NCI-H1105 treated with DMSO at 0.1 percent for 48 hours (cell line): ENCODE data around the gene PAQR5.
"Not testable (repeated sequence)": the region's sequence is repeated elsewhere in the genome, so short reads cannot be mapped to it uniquely, and the experiment has no call there.

Experiments used
- DNase-seq: peaks from one replicate; lab custom pipeline; 2025; lab: John Stamatoyannopoulos, UW

Gene PAQR5

GRCh38 chr15:69293741-69294615 lies 4.7 kb upstream of the PAQR5 start:
- DNase-seq: no peak

GRCh38 chr15:69296606-69297005 lies 2.1 kb upstream of the PAQR5 start:
- DNase-seq: no peak

GRCh38 chr15:69297642-69298353 lies 914 bp upstream of the PAQR5 start:
- DNase-seq: no peak

- no peak for DNase-seq
These were observed 387 bp upstream of the PAQR5 start for GRCh38 chr15:69298354-69298696.

GRCh38 chr15:69299451-69299886 lies 757 bp downstream of the PAQR5 start:
- DNase-seq: no peak

- DNase-seq: no peak
These were observed 1.4 kb downstream of the PAQR5 start for GRCh38 chr15:69299943-69300588.

GRCh38 chr15:69301101-69301500 lies 2.4 kb downstream of the PAQR5 start:
- not testable (repeated sequence) for DNase-seq

GRCh38 chr15:69302087-69302486 lies 3.4 kb downstream of the PAQR5 start:
- not testable (repeated sequence) for DNase-seq

- no peak for DNase-seq
These were observed 4.2 kb downstream of the PAQR5 start for GRCh38 chr15:69302929-69303328.

GRCh38 chr15:69303337-69304181 lies 4.8 kb downstream of the PAQR5 start:
- no peak for DNase-seq

- no peak for DNase-seq
These were observed 5.5 kb downstream of the PAQR5 start for GRCh38 chr15:69304182-69304545.

GRCh38 chr15:69305204-69305931 lies 6.7 kb downstream of the PAQR5 start:
- no peak for DNase-seq

GRCh38 chr15:69305933-69306568 lies 7.3 kb downstream of the PAQR5 start:
- DNase-seq: no peak

- DNase-seq: no peak
These were observed 9.2 kb downstream of the PAQR5 start for GRCh38 chr15:69307939-69308338.

- no peak for DNase-seq
These were observed 10.2 kb downstream of the PAQR5 start for GRCh38 chr15:69308949-69309348.

- no peak for DNase-seq
These were observed 12.6 kb downstream of the PAQR5 start for GRCh38 chr15:69311319-69311721.

- DNase-seq: no peak
These were observed 14.8 kb downstream of the PAQR5 start for GRCh38 chr15:69313432-69314000.

GRCh38 chr15:69314131-69314530 lies 15.4 kb downstream of the PAQR5 start:
- DNase-seq: no peak

GRCh38 chr15:69314736-69315135 lies 16.0 kb downstream of the PAQR5 start:
- no peak for DNase-seq

GRCh38 chr15:69315402-69316110 lies 16.8 kb downstream of the PAQR5 start:
- DNase-seq: no peak
